ENCODE measurements around the gene ARL13B. TPM values are rescaled to one million over a fixed set of nuclear protein-coding genes. Genes with fewer than 3 reads are reported as not detected.

Gene ARL13B
- 11.6 and 14.9 TPM in 2 replicates for total RNA-seq

GRCh38 chr3:93979850-93980676, at the start of gene ARL13B:
ARL13B (plus strand) TSS chr3:93980155; CDS start chr3:93980424, 269 bp downstream.

GRCh38 chr3:93973131-93974126, 6.5 kb upstream of the ARL13B start, which contains the start of gene PROS1:
PROS1 (minus strand) TSS chr3:93973896; CDS start chr3:93973749, 147 bp downstream.

GRCh38 chr3:94028093-94028837, 48.3 kb downstream of the ARL13B start, which contains the start of gene STX19:
STX19 (minus strand) TSS chr3:94028597; CDS start chr3:94015269, 13,328 bp downstream.

GRCh38 chr3:94062513-94063404, 82.8 kb downstream of the ARL13B start, which contains the start of the genes DHFR2 and NSUN3:
DHFR2 (minus strand) TSS chr3:94062916; CDS start chr3:94061511, 1,405 bp downstream.
NSUN3 (plus strand) TSS chr3:94063061; CDS start chr3:94063127, 66 bp downstream.

Other genes with a start within 250 kb of the ARL13B start
- gene PROS1, start 6.3 kb upstream of the ARL13B start, total RNA-seq: 4.1 and 19.1 TPM in 2 replicates
- gene STX19, start 48.4 kb downstream of the ARL13B start, total RNA-seq: 1.4 and 2.1 TPM in 2 replicates
- 2.4 and 4.2 TPM in 2 replicates for gene DHFR2, start 82.8 kb downstream of the ARL13B start, total RNA-seq
- gene NSUN3, start 82.9 kb downstream of the ARL13B start, total RNA-seq: 8.2 and 12.7 TPM in 2 replicates